Neutrophil (primary cell): ENCODE results near the gene TMEM91.

Source experiments
- H3K27ac ChIP-seq: fragments of 200-600 bp; sonication (generic); 2 replicates; pipeline ENCODE4 v1.5.1; 2016; ENCODE audit warnings: mild to moderate bottlenecking, moderate library complexity
- H3K27me3 ChIP-seq: fragments of 200-600 bp; sonication (generic); 2 replicates; pipeline ENCODE4 v1.6.0; 2016; ENCODE audit warnings: mild to moderate bottlenecking
- H3K36me3 ChIP-seq: fragments of 200-600 bp; sonication (generic); 2 replicates; pipeline ENCODE4 v1.5.1; 2017
- H3K4me1 ChIP-seq, 2 experiments: fragments of 200-600 bp in 1 of 2; sonication (generic) in 1 of 2; 1 replicate in 1 of 2; 2 replicates in 1 of 2; pipeline versions ENCODE4 v1.5.1 to v1.6.1; 2013 to 2016; ENCODE audit warnings: low read depth in 1 of 2, low read length in 1 of 2, mild to moderate bottlenecking in 1 of 2, moderate library complexity in 1 of 2; ENCODE audit not compliant: control insufficient read depth in 1 of 2, insufficient read depth in 1 of 2
- H3K4me3 ChIP-seq, 2 experiments: fragments of 200-600 bp in 1 of 2; sonication (generic) in 1 of 2; 1 replicate in 1 of 2; 2 replicates in 1 of 2; pipeline ENCODE4 v1.5.1; 2013 to 2016; ENCODE audit warnings: low read depth in 1 of 2, low read length in 1 of 2, mild to moderate bottlenecking in 1 of 2, moderate library complexity in 1 of 2
- H3K9me3 ChIP-seq: fragments of 200-600 bp; sonication (generic); 2 replicates; pipeline ENCODE4 v1.5.1; 2016
- CTCF ChIP-seq: fragments of 200-600 bp; sonication (generic); IDR thresholded peaks from 2 replicates; pipeline ENCODE4 v1.5.1; 2016; ENCODE audit warnings: antibody characterized with exemption

Gene TMEM91

DNA sequence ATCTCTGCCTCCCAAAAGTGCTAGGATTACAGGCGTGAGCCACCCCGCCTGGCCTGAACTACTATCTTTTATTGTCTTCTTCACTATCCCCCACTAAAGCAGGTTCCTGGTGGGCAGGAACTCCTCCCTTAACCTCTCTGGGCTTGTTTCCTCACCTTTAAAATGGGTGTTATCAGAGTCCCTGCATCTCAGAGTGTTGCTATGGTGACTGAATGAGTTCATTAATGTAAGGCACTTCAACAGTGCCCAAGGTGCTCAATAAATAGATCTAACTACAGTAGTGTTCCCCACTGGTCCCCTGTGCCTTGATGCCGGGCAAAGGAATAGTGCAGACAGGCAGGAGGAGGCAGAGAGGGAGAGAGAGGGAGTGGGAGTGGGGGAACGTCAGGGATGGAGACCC lies 45.9 kb upstream of the TMEM91 start:
- H3K36me3 ChIP-seq, result peaks cover 53% of the 10 kb centered on the region
- no peak overlapping the region for H3K4me3 ChIP-seq
- H3K4me1 ChIP-seq, result peaks cover 87 to 91% of the 10 kb centered on the region in 2 experiments
- no peaks in the 10 kb centered on the region for H3K9me3 ChIP-seq
- no peak for TF ChIP-seq CTCF
- H3K27me3 ChIP-seq, result no peaks in the 10 kb centered on the region
- peak overlapping the region; percentile 92 for H3K27ac ChIP-seq

GRCh38 chr19:41330946-41331678 lies 45.2 kb upstream of the TMEM91 start:
- H3K36me3 ChIP-seq, result peaks cover 55% of the 10 kb centered on the region
- H3K4me3 ChIP-seq, result no peak overlapping the region
- H3K9me3 ChIP-seq, result no peaks in the 10 kb centered on the region
- no peaks in the 10 kb centered on the region for H3K27me3 ChIP-seq
- peaks cover 87 to 91% of the 10 kb centered on the region in 2 experiments for H3K4me1 ChIP-seq
- no peak for TF ChIP-seq CTCF
- peak overlapping the region; percentile 92 for H3K27ac ChIP-seq

GRCh38 chr19:41332000-41332399 lies 44.3 kb upstream of the TMEM91 start:
- Histone ChIP-seq H3K9me3 (no peaks in the 10 kb centered on the region), H3K4me1 (peaks cover 87 to 91% of the 10 kb centered on the region in 2 experiments), H3K27ac (peak overlapping the region; percentile 41), H3K27me3 (no peaks in the 10 kb centered on the region), H3K36me3 (peaks cover 64% of the 10 kb centered on the region), H3K4me3 (no peak overlapping the region)
- no peak for TF ChIP-seq CTCF

- peak overlapping the region; percentile 41 for H3K27ac ChIP-seq
- H3K4me3 ChIP-seq, result no peak overlapping the region
- H3K9me3 ChIP-seq, result no peaks in the 10 kb centered on the region
- H3K27me3 ChIP-seq, result no peaks in the 10 kb centered on the region
- no peak for TF ChIP-seq CTCF
- H3K4me1 ChIP-seq, result peaks cover 83 to 91% of the 10 kb centered on the region in 2 experiments
- peaks cover 66% of the 10 kb centered on the region for H3K36me3 ChIP-seq
These were observed 43.9 kb upstream of the TMEM91 start for GRCh38 chr19:41332468-41332867.

DNA sequence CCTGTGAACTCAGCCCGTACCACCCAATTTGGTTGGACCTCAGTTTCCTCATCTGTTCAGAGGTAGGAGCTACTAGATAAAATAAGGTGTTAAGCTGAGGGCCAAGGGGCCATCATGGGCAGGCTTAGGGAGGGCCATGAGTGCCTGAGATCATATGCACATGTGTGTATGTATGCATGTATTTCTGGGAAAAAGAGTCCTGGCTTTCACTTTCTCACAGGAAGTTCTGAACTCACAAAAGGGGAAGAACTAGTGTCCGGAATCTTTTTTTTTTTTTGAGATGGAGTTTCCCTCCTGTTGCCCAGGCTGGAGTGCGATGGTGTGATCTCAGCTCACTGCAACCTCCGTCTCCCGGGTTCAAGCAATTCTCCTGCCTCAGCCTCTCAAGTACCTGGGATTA lies 41.5 kb upstream of the TMEM91 start:
- H3K4me1 ChIP-seq, result peaks cover 72 to 91% of the 10 kb centered on the region in 2 experiments
- peak overlapping the region; percentile 94 for H3K27ac ChIP-seq
- peaks cover 79% of the 10 kb centered on the region for H3K36me3 ChIP-seq
- no peaks in the 10 kb centered on the region for H3K9me3 ChIP-seq
- no peaks in the 10 kb centered on the region for H3K27me3 ChIP-seq
- TF ChIP-seq CTCF, result no peak
- peak overlapping the region; percentile 58 to 62 for H3K4me3 ChIP-seq
